Measurements from ENCODE around the gene PCDHA13.

GRCh38 chr5:140840978-140841962 is 40.7 kb upstream of the PCDHA13 start, which contains the start of gene PCDHA8:
- TF ChIP-seq, protein P1, sequence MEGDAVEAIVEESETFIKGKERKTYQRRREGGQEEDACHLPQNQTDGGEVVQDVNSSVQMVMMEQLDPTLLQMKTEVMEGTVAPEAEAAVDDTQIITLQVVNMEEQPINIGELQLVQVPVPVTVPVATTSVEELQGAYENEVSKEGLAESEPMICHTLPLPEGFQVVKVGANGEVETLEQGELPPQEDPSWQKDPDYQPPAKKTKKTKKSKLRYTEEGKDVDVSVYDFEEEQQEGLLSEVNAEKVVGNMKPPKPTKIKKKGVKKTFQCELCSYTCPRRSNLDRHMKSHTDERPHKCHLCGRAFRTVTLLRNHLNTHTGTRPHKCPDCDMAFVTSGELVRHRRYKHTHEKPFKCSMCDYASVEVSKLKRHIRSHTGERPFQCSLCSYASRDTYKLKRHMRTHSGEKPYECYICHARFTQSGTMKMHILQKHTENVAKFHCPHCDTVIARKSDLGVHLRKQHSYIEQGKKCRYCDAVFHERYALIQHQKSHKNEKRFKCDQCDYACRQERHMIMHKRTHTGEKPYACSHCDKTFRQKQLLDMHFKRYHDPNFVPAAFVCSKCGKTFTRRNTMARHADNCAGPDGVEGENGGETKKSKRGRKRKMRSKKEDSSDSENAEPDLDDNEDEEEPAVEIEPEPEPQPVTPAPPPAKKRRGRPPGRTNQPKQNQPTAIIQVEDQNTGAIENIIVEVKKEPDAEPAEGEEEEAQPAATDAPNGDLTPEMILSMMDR (conservative IDR thresholded peaks at IDR 0.05 in 1 of 2, IDR thresholded peaks at IDR 0.05 in 1 of 2; ENCODE audit: low read depth in 1 of 2, low read length in 2 of 2) = peak in 1 of 2 donors; percentile 10
- no peak for TF ChIP-seq EZH2 (IDR thresholded peaks at IDR 0.05; ENCODE audit: low read length, missing control alignments)

All from fibroblast of lung (primary cell).